ENCODE measurements around the gene SMO. TPM values are rescaled to one million over a fixed set of nuclear protein-coding genes. Genes with fewer than 3 reads are reported as not detected.

Gene SMO
- total RNA-seq, 1 donor from 2014 or later: 17.4 TPM

- no peak for DNase-seq (ENCODE audit: low spot score)
- Mint-ChIP-seq H3K27me3 (ENCODE audit: unreplicated experiment) (peaks cover 6% of the 10 kb centered on the region), H3K4me1 (ENCODE audit: unreplicated experiment) (peaks cover 18% of the 10 kb centered on the region), H3K9me3 (ENCODE audit: unreplicated experiment) (no peaks in the 10 kb centered on the region), H3K27ac (ENCODE audit: unreplicated experiment) (no peak overlapping the region), H3K4me3 (ENCODE audit: unreplicated experiment) (no peak overlapping the region), H3K36me3 (ENCODE audit: low read depth, unreplicated experiment) (no peaks in the 10 kb centered on the region)
- TF ChIP-seq CTCF (IDR thresholded peaks at IDR 0.05; ENCODE audit: unreplicated experiment): no peak
Measured at GRCh38 chr7:129228633-129229032, 40.2 kb downstream of the SMO start.

- Mint-ChIP-seq H3K4me3 (ENCODE audit: unreplicated experiment) (no peak overlapping the region), H3K4me1 (ENCODE audit: unreplicated experiment) (peaks cover under 1% of the 10 kb centered on the region), H3K9me3 (ENCODE audit: unreplicated experiment) (no peaks in the 10 kb centered on the region), H3K36me3 (ENCODE audit: low read depth, unreplicated experiment) (no peaks in the 10 kb centered on the region), H3K27ac (ENCODE audit: unreplicated experiment) (no peak overlapping the region), H3K27me3 (ENCODE audit: unreplicated experiment) (no peaks in the 10 kb centered on the region)
- no peak for DNase-seq (ENCODE audit: low spot score)
- no peak for TF ChIP-seq CTCF (IDR thresholded peaks at IDR 0.05; ENCODE audit: unreplicated experiment)
Measured at GRCh38 chr7:129231666-129232065, 43.2 kb downstream of the SMO start.

GRCh38 chr7:129238546-129238945 lies 50.1 kb downstream of the SMO start:
- Mint-ChIP-seq H3K4me1 (ENCODE audit: unreplicated experiment) (peaks cover 5% of the 10 kb centered on the region), H3K36me3 (ENCODE audit: low read depth, unreplicated experiment) (no peaks in the 10 kb centered on the region), H3K27me3 (ENCODE audit: unreplicated experiment) (peaks cover 3% of the 10 kb centered on the region), H3K27ac (ENCODE audit: unreplicated experiment) (no peak overlapping the region), H3K4me3 (ENCODE audit: unreplicated experiment) (no peak overlapping the region), H3K9me3 (ENCODE audit: unreplicated experiment) (no peaks in the 10 kb centered on the region)
- TF ChIP-seq CTCF (IDR thresholded peaks at IDR 0.05; ENCODE audit: unreplicated experiment): no peak
- DNase-seq (ENCODE audit: low spot score): no peak

GRCh38 chr7:129240119-129240820 lies 51.8 kb downstream of the SMO start:
- H3K36me3 Mint-ChIP-seq (ENCODE audit: low read depth, unreplicated experiment): no peaks in the 10 kb centered on the region
- H3K4me3 Mint-ChIP-seq (ENCODE audit: unreplicated experiment): no peak overlapping the region
- H3K4me1 Mint-ChIP-seq (ENCODE audit: unreplicated experiment): peaks cover 5% of the 10 kb centered on the region
- H3K27me3 Mint-ChIP-seq (ENCODE audit: unreplicated experiment): peaks cover 3% of the 10 kb centered on the region
- H3K27ac Mint-ChIP-seq (ENCODE audit: unreplicated experiment): no peak overlapping the region
- DNase-seq (ENCODE audit: low spot score): no peak
- TF ChIP-seq CTCF (IDR thresholded peaks at IDR 0.05; ENCODE audit: unreplicated experiment): no peak
- H3K9me3 Mint-ChIP-seq (ENCODE audit: unreplicated experiment): no peaks in the 10 kb centered on the region

- no peaks in the 10 kb centered on the region for H3K9me3 Mint-ChIP-seq (ENCODE audit: unreplicated experiment)
- no peak for DNase-seq (ENCODE audit: low spot score)
- peaks cover 5% of the 10 kb centered on the region for H3K4me1 Mint-ChIP-seq (ENCODE audit: unreplicated experiment)
- H3K27ac Mint-ChIP-seq (ENCODE audit: unreplicated experiment): no peak overlapping the region
- peaks cover 3% of the 10 kb centered on the region for H3K27me3 Mint-ChIP-seq (ENCODE audit: unreplicated experiment)
- peaks cover 6% of the 10 kb centered on the region for H3K36me3 Mint-ChIP-seq (ENCODE audit: low read depth, unreplicated experiment)
- no peak overlapping the region for H3K4me3 Mint-ChIP-seq (ENCODE audit: unreplicated experiment)
- no peak for TF ChIP-seq CTCF (IDR thresholded peaks at IDR 0.05; ENCODE audit: unreplicated experiment)
Measured at GRCh38 chr7:129244220-129244619, 55.8 kb downstream of the SMO start.
